B cell (primary cell): ENCODE data around the gene RAD51D. TPM values are rescaled to one million over a fixed set of nuclear protein-coding genes. Genes with fewer than 3 reads are reported as not detected.

Source experiments
- ATAC-seq: fragments of 200-7000 bp; cut with Tn5 transposase; one replicate; pipeline ENCODE4 v1.10.0; 2021; ENCODE audit warnings: low read depth, mild to moderate bottlenecking, moderate number of reproducible peaks, moderate library complexity
- CTCF ChIA-PET: fragments of 350-600 bp; sonication (Branson Sonifier 250); formaldehyde crosslinking; loops from one replicate; lab custom pipeline; 2021; ENCODE audit warnings: antibody characterized with exemption, inconsistent platforms; lab: Charles Lee
- POLR2A ChIA-PET: fragments of 350-600 bp; sonication (Branson Sonifier 250); formaldehyde crosslinking; loops from one replicate; lab custom pipeline; 2021; ENCODE audit warnings: antibody characterized with exemption; lab: Charles Lee
- DNase-seq: peaks from one replicate; pipeline ENCODE4 v3.0.0; 2013
- H2AFZ ChIP-seq: 2 replicates; pipeline ENCODE4 v1.6.1; 2012; ENCODE audit warnings: mild to moderate bottlenecking, low read depth, low read length; ENCODE audit not compliant: insufficient read depth, poor library complexity, severe bottlenecking
- H3K27ac ChIP-seq, 2 donors: 1 replicate in 1 of 2; 2 replicates in 1 of 2; pipeline ENCODE4 v1.5.1; 2012 to 2013; ENCODE audit warnings: low read length in 2 of 2, mild to moderate bottlenecking in 2 of 2, moderate library complexity in 1 of 2
- H3K27me3 ChIP-seq, 4 experiments: fragments of 200-600 bp in 1 of 4; sonication (generic) in 1 of 4; replicated peaks in 1 of 4; 1 replicate in 2 of 4; 2 replicates in 2 of 4; pipeline versions ENCODE4 v1.6.1 to v1.7.0; 2013 to 2016; ENCODE audit warnings: low read length in 3 of 4, mild to moderate bottlenecking in 2 of 4, mixed read lengths in 1 of 4, moderate library complexity in 1 of 4; ENCODE audit not compliant: insufficient read depth in 4 of 4, control insufficient read depth in 3 of 4; ENCODE audit errors: control extremely low read depth in 1 of 4
- H3K36me3 ChIP-seq, 2 experiments: replicated peaks in 1 of 2; 1 replicate in 1 of 2; 2 replicates in 1 of 2; pipeline versions ENCODE4 v1.6.1 to v1.7.1; 2013; ENCODE audit warnings: low read length in 1 of 2; ENCODE audit not compliant: insufficient read depth in 2 of 2, control insufficient read depth in 1 of 2; ENCODE audit errors: control extremely low read depth in 1 of 2, extremely low read depth in 1 of 2
- H3K4me1 ChIP-seq, 2 donors: fragments of 200-600 bp in 1 of 2; sonication (generic) in 1 of 2; 1 replicate in 1 of 2; 2 replicates in 1 of 2; pipeline versions ENCODE4 v1.5.1 to v1.6.1; 2013 to 2017; ENCODE audit warnings: low read length in 2 of 2; ENCODE audit not compliant: control insufficient read depth in 2 of 2, insufficient read depth in 2 of 2
- H3K4me2 ChIP-seq: replicated peaks from 2 replicates; pipeline ENCODE3; 2012; ENCODE audit warnings: mild to moderate bottlenecking, low read depth, low read length; ENCODE audit not compliant: poor library complexity, severe bottlenecking
- H3K4me3 ChIP-seq, 5 experiments: fragments of 200-600 bp in 1 of 5; sonication (generic) in 1 of 5; 1 replicate in 3 of 5; 2 replicates in 2 of 5; pipeline versions ENCODE4 v1.5.1 to v1.7.0; 2011 to 2016; ENCODE audit warnings: low read length in 4 of 5, mild to moderate bottlenecking in 4 of 5, low read depth in 2 of 5, control low read depth in 1 of 5, moderate library complexity in 1 of 5; ENCODE audit not compliant: insufficient read depth in 1 of 5; ENCODE audit errors: control extremely low read depth in 1 of 5, extremely low read depth in 1 of 5
- H3K79me2 ChIP-seq: fragments of 200-600 bp; sonication (generic); one replicate; pipeline ENCODE4 v1.6.0; 2016; ENCODE audit warnings: low read length; ENCODE audit not compliant: control insufficient read depth, insufficient read depth
- H3K9ac ChIP-seq: fragments of 200-600 bp; sonication (generic); 2 replicates; pipeline ENCODE4 v1.6.1; 2017; ENCODE audit warnings: mild to moderate bottlenecking, low read length, moderate library complexity
- H3K9me3 ChIP-seq, 3 donors: one replicate each; pipeline versions ENCODE4 v1.6.1 to v1.7.1; 2013; ENCODE audit warnings: low read length in 2 of 3; ENCODE audit not compliant: control insufficient read depth in 2 of 3, insufficient read depth in 1 of 3; ENCODE audit errors: control extremely low read depth in 1 of 3
- H4K20me1 ChIP-seq: 2 replicates; pipeline ENCODE4 v1.6.0; 2012; ENCODE audit warnings: mild to moderate bottlenecking, low read length; ENCODE audit not compliant: insufficient read depth, control insufficient read depth, poor library complexity, severe bottlenecking
- H3K27ac Mint-ChIP-seq: one replicate; pipeline ENCODE4 v1.8.0; 2021; ENCODE audit warnings: mixed read lengths
- H3K27me3 Mint-ChIP-seq: one replicate; pipeline ENCODE4 v1.8.0; 2021; ENCODE audit warnings: mixed read lengths
- H3K4me1 Mint-ChIP-seq: one replicate; pipeline ENCODE4 v1.8.0; 2021; ENCODE audit warnings: mixed read lengths
- H3K4me3 Mint-ChIP-seq: one replicate; pipeline ENCODE4 v1.8.0; 2021; ENCODE audit warnings: mixed read lengths
- H3K9me3 Mint-ChIP-seq: one replicate; pipeline ENCODE4 v1.8.0; 2022; ENCODE audit warnings: mixed read lengths; ENCODE audit not compliant: insufficient read depth
- EZH2 ChIP-seq: IDR thresholded peaks from 2 replicates; pipeline ENCODE4 v1.6.1; 2012; ENCODE audit warnings: borderline replicate concordance, low read depth, mild to moderate bottlenecking, moderate library complexity, low read length; ENCODE audit not compliant: insufficient read depth, poor library complexity, severe bottlenecking
- WGBS: methylation state at CpG from one replicate; pipeline ENCODE4 v1.1.5; 2013; ENCODE audit warnings: missing lambda C conversion rate; ENCODE audit not compliant: insufficient coverage; 5-methylcytosine and 5-hydroxymethylcytosine counted together
- intact Hi-C: fragments of 100-400 bp; cut with micrococcal nuclease; formaldehyde crosslinking; loops from one replicate; pipeline ENCODE4 v1.10.0; 2022
- polyA plus RNA-seq: library from polyadenylated mRNA; depleted of rRNA; stranded (reverse); fragments of >200 nt; gene quantifications from 2 replicates; pipeline ENCODE4 v1.2.3, GENCODE V29; 2012
- total RNA-seq, 2 donors: library from RNA; stranded (reverse); fragments of 120-200 nt in 1 of 2; gene quantifications; 1 replicate in 1 of 2; 2 replicates in 1 of 2; pipeline versions ENCODE4 v1.2.3 to v1.2.4, GENCODE V29; 2013 to 2022
- TF ChIP-seq, protein P1 (sequence below): fragments of 200-600 bp; IDR thresholded peaks from one replicate; pipeline ENCODE4 v1.8.0; 2022; ENCODE audit warnings: antibody characterized with exemption, mild to moderate bottlenecking

The RAD51D gene
- total and polyA plus RNA-seq, 2 donors (not counting 1 experiment from before 2014, with no cell fraction given), result 12.8 to 29.4 TPM

DNA sequence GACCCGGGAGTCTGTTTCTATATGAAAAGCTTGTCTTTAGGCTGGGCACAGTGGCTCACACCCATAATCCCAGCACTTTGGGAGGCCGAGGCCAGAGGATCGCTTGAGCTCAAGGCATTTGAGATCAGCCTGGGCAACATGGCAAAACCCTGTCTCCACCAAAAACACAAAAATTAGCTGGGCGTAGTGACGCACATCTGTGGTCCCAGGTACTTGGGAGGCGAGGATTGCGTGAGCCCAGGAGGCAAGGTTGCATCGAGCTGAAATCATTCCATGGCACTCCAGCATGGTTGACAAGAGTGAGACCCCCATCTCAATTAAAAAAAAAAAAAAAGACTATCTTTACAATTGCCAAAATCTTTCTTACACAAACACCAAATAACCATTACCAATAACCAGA, 33.5 kb downstream of the RAD51D start:
- no peaks in the 10 kb centered on the region for H3K36me3 ChIP-seq
- Mint-ChIP-seq H3K4me1 (peaks cover 52% of the 10 kb centered on the region), H3K9me3 (no peaks in the 10 kb centered on the region), H3K4me3 (no peak overlapping the region), H3K27ac (no peak overlapping the region), H3K27me3 (no peaks in the 10 kb centered on the region)
- 100% methylated on average over 8 of the region's 8 CpGs for WGBS
- intact Hi-C loops, result no loop called here
- ATAC-seq (no peak), DNase-seq (no peak)
- H3K4me3 ChIP-seq, result no peak overlapping the region
- H3K79me2 ChIP-seq, result peaks cover 79% of the 10 kb centered on the region
- no peak overlapping the region for H3K4me2 ChIP-seq
- H3K9ac ChIP-seq, result no peak overlapping the region
- ChIA-PET CTCF (interaction anchor here (1.2 to 3.1 kb wide), 3 partner anchors 22 to 64 kb away, joined by 3 to 15 read pairs (median 4); partner anchors contain the start of gene RFFL), POLR2A (no interaction called here)
- no peaks in the 10 kb centered on the region for H4K20me1 ChIP-seq
- H3K4me1 ChIP-seq, result peaks cover 26 to 32% of the 10 kb centered on the region in 2 donors
- no peaks in the 10 kb centered on the region for H3K27me3 ChIP-seq
- no peak overlapping the region for H3K27ac ChIP-seq
- TF ChIP-seq EZH2, result no peak
- TF ChIP-seq, protein P1, sequence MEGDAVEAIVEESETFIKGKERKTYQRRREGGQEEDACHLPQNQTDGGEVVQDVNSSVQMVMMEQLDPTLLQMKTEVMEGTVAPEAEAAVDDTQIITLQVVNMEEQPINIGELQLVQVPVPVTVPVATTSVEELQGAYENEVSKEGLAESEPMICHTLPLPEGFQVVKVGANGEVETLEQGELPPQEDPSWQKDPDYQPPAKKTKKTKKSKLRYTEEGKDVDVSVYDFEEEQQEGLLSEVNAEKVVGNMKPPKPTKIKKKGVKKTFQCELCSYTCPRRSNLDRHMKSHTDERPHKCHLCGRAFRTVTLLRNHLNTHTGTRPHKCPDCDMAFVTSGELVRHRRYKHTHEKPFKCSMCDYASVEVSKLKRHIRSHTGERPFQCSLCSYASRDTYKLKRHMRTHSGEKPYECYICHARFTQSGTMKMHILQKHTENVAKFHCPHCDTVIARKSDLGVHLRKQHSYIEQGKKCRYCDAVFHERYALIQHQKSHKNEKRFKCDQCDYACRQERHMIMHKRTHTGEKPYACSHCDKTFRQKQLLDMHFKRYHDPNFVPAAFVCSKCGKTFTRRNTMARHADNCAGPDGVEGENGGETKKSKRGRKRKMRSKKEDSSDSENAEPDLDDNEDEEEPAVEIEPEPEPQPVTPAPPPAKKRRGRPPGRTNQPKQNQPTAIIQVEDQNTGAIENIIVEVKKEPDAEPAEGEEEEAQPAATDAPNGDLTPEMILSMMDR, result no peak
- H3K9me3 ChIP-seq, result no peaks in the 10 kb centered on the region
- H2AFZ ChIP-seq, result no peak overlapping the region

DNA sequence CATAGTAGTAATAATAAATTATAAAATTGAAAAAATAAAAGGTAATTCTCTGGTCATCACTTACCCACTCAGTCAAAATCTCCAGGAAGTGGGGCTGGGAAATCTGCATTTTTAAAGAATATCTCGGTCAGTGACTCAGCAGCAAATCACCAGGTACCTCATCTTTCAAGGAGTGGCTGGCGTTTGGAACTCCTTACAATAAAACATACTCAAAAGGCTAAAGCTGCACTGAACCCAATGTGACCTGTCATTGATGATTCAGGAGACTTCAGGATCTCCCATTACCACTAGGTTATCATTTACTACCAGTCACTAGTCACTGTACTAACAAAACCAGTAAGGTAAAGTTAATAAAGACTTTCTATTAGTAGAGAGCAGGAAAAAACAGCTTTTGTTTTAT, 34.7 kb downstream of the RAD51D start:
- ATAC-seq (no peak), DNase-seq (no peak)
- Histone ChIP-seq H3K4me2 (no peak overlapping the region), H3K4me3 (no peak overlapping the region), H3K27me3 (no peaks in the 10 kb centered on the region), H3K9me3 (no peaks in the 10 kb centered on the region), H2AFZ (no peak overlapping the region), H3K79me2 (peaks cover 90% of the 10 kb centered on the region), H3K9ac (no peak overlapping the region), H4K20me1 (no peaks in the 10 kb centered on the region), H3K36me3 (no peaks in the 10 kb centered on the region), H3K27ac (no peak overlapping the region), H3K4me1 (peaks cover 26 to 33% of the 10 kb centered on the region in 2 donors)
- no peak overlapping the region for H3K27ac Mint-ChIP-seq
- H3K4me3 Mint-ChIP-seq, result no peak overlapping the region
- no peaks in the 10 kb centered on the region for H3K9me3 Mint-ChIP-seq
- no CpG with 5 or more reads among the region's 2 CpGs for WGBS
- intact Hi-C loops, result no loop called here
- TF ChIP-seq, protein P1, result no peak
- ChIA-PET CTCF (interaction anchor here (3.1 kb wide), 1 partner anchor 21 kb away, joined by 15 read pairs; the partner anchor contains the start of gene RFFL), POLR2A (no interaction called here)
- peaks cover 63% of the 10 kb centered on the region for H3K4me1 Mint-ChIP-seq
- H3K27me3 Mint-ChIP-seq, result no peaks in the 10 kb centered on the region
